HG02759 (cell line): ENCODE results near the gene FAM120A.

ENCODE experiments used
- ATAC-seq: cut with Tn5 transposase; IDR thresholded peaks from one replicate; pipeline ENCODE4 v1.9.1; 2021; ENCODE audit warnings: mild to moderate bottlenecking, moderate library complexity; ENCODE audit not compliant: unreplicated experiment

FAM120A gene

GRCh38 chr9:93575796-93576257 is 124.3 kb downstream of the FAM120A start:
- peak; percentile 39 for ATAC-seq

GRCh38 chr9:93576258-93577077 is 125.0 kb downstream of the FAM120A start, which contains the start of gene PHF2:
Gene PHF2 (plus strand): TSS chr9:93576584. CDS start chr9:93576774, 190 bp downstream.
- ATAC-seq: peak; percentile 48

- ATAC-seq: peak; percentile 16
Measured at GRCh38 chr9:93577078-93577974, 125.8 kb downstream of the FAM120A start.

- ATAC-seq: no peak
Measured at GRCh38 chr9:93577975-93578682, 126.6 kb downstream of the FAM120A start.

- ATAC-seq: no peak
Measured at GRCh38 chr9:93578844-93579243, 127.4 kb downstream of the FAM120A start.

GRCh38 chr9:93579711-93580516 is 128.4 kb downstream of the FAM120A start:
- ATAC-seq: no peak

GRCh38 chr9:93580654-93581380 is 129.3 kb downstream of the FAM120A start:
- ATAC-seq: no peak

GRCh38 chr9:93582115-93582514 is 130.6 kb downstream of the FAM120A start:
- no peak for ATAC-seq

- ATAC-seq: no peak
Measured at GRCh38 chr9:93582550-93582949, 131.1 kb downstream of the FAM120A start.

GRCh38 chr9:93585259-93585658 is 133.8 kb downstream of the FAM120A start:
- ATAC-seq: no peak

GRCh38 chr9:93585695-93586094 is 134.2 kb downstream of the FAM120A start:
- ATAC-seq: no peak

GRCh38 chr9:93586290-93587057 is 135.0 kb downstream of the FAM120A start:
- ATAC-seq: no peak

GRCh38 chr9:93587284-93587650 is 135.8 kb downstream of the FAM120A start:
- ATAC-seq: no peak

GRCh38 chr9:93587651-93588347 is 136.3 kb downstream of the FAM120A start:
- ATAC-seq: no peak

GRCh38 chr9:93588641-93589609 is 137.4 kb downstream of the FAM120A start:
- ATAC-seq: no peak

- no peak for ATAC-seq
Measured at GRCh38 chr9:93589688-93590087, 138.2 kb downstream of the FAM120A start.

- no peak for ATAC-seq
Measured at GRCh38 chr9:93590609-93591234, 139.2 kb downstream of the FAM120A start.
